ENCODE data around the gene IPPK. TPM values are rescaled to one million over a fixed set of nuclear protein-coding genes. Genes with fewer than 3 reads are reported as not detected.

Gene IPPK
- total and polyA plus RNA-seq, 7 experiments from 2014 or later: 2.8 to 12.8 (median 7.4) TPM

DNA sequence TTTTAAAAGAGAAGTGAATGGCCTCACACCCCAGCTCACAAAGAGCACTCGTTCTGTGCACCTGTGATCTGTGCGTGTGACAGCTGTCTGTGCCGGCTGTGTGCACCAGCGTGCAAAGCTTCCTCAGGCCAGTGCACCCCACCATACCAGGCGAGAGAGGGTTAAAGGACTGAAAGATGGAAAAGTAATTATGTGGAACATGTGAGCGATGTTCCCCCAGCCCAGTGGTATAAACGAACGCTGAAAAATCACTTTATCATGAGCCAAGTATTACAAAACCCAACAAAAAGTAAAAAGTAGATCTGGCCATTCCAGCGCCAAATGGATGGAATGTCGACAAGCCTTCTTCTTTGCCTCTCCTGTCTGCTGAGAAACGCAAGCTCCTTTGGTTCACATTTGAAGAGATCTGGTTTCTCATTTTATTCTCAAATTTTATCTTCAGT lies 53.7 kb downstream of the IPPK start:
- CTCF ChIA-PET: interaction anchor here (1.1 kb wide), 1 partner anchor 481 kb away, joined by 3 read pairs; no protein-coding TSS in a partner anchor
- Histone ChIP-seq H3K27ac (ENCODE audit: low read depth, low read length) (no peak overlapping the region), H3K27me3 (ENCODE audit: control insufficient read depth in 2 of 2, insufficient read depth in 2 of 2, low read length in 2 of 2) (no peaks in the 10 kb centered on the region), H3K4me1 (ENCODE audit: control insufficient read depth in 2 of 2, insufficient read depth in 2 of 2, low read length in 2 of 2) (no peaks in the 10 kb centered on the region), H3K9me3 (ENCODE audit: control insufficient read depth in 2 of 3, low read length in 3 of 3) (no peaks in the 10 kb centered on the region), H3K36me3 (ENCODE audit: control insufficient read depth in 2 of 3, insufficient read depth in 3 of 3, low read length in 3 of 3) (peaks cover 0 to 83% (median 8%) of the 10 kb centered on the region in 3 experiments), H3K4me3 (ENCODE audit: low read length) (no peak overlapping the region)
- Mint-ChIP-seq H3K36me3 (peaks cover 9 to 60% (median 21%) of the 10 kb centered on the region in 5 donors), H3K9me3 (no peaks in the 10 kb centered on the region), H3K4me3 (no peak overlapping the region), H3K27ac (peak overlapping the region in 2 of 9 donors; percentile 22 to 25), H3K27me3 (no peaks in the 10 kb centered on the region), H3K4me1 (no peaks in the 10 kb centered on the region)
- POLR2A ChIA-PET: no interaction called here
- DNase-seq (no peak), ATAC-seq (no peak)
- intact Hi-C loops (cut with micrococcal nuclease): no loop called here

DNA sequence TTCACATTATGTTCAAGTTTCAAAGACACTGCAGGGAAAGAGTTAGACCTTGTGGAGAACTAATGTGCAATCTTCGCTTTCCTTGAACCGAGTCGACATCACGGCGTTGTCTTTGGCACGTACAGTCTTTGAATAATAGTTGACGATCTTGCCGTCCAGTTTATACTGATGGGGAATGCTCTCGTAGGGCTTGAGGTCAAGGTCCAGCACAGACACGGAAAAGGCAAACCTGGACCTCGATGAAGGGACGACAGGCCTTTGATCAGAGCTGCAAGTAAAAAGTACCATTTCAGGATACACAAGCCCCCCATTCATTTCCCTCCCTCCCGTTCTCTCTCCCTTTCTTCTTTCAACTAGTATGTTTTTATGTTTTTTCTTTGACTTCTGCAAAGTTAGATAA lies 54.1 kb downstream of the IPPK start:
- Histone ChIP-seq H3K4me1 (ENCODE audit: control insufficient read depth in 2 of 2, insufficient read depth in 2 of 2, low read length in 2 of 2) (no peaks in the 10 kb centered on the region), H3K27me3 (ENCODE audit: control insufficient read depth in 2 of 2, insufficient read depth in 2 of 2, low read length in 2 of 2) (no peaks in the 10 kb centered on the region), H3K9me3 (ENCODE audit: control insufficient read depth in 2 of 3, low read length in 3 of 3) (no peaks in the 10 kb centered on the region), H3K36me3 (ENCODE audit: control insufficient read depth in 2 of 3, insufficient read depth in 3 of 3, low read length in 3 of 3) (peaks cover 0 to 82% (median 8%) of the 10 kb centered on the region in 3 experiments), H3K27ac (ENCODE audit: low read depth, low read length) (no peak overlapping the region), H3K4me3 (ENCODE audit: low read length) (no peak overlapping the region)
- Mint-ChIP-seq H3K36me3 (peaks cover 12 to 63% (median 21%) of the 10 kb centered on the region in 5 donors), H3K4me3 (no peak overlapping the region), H3K9me3 (no peaks in the 10 kb centered on the region), H3K27me3 (no peaks in the 10 kb centered on the region), H3K4me1 (no peaks in the 10 kb centered on the region), H3K27ac (no peak overlapping the region)
- POLR2A ChIA-PET: no interaction called here
- ATAC-seq (no peak), DNase-seq (no peak)
- intact Hi-C loops (cut with micrococcal nuclease): no loop called here
- CTCF ChIA-PET: no interaction called here

GRCh38 chr9:92614763-92615461 lies 55.0 kb downstream of the IPPK start:
- Mint-ChIP-seq H3K36me3 (peaks cover 12 to 60% (median 21%) of the 10 kb centered on the region in 5 donors), H3K27me3 (no peaks in the 10 kb centered on the region), H3K9me3 (no peaks in the 10 kb centered on the region), H3K27ac (peak overlapping the region in 2 of 9 donors; percentile 18 to 21), H3K4me1 (no peaks in the 10 kb centered on the region), H3K4me3 (no peak overlapping the region)
- no peaks in the 10 kb centered on the region for H3K9me3 ChIP-seq (ENCODE audit: control insufficient read depth in 2 of 3, low read length in 3 of 3)
- POLR2A ChIA-PET: no interaction called here
- H3K4me1 ChIP-seq (ENCODE audit: control insufficient read depth in 2 of 2, insufficient read depth in 2 of 2, low read length in 2 of 2): no peaks in the 10 kb centered on the region
- no peaks in the 10 kb centered on the region for H3K27me3 ChIP-seq (ENCODE audit: control insufficient read depth in 2 of 2, insufficient read depth in 2 of 2, low read length in 2 of 2)
- peaks cover 0 to 78% (median 8%) of the 10 kb centered on the region in 3 experiments for H3K36me3 ChIP-seq (ENCODE audit: control insufficient read depth in 2 of 3, insufficient read depth in 3 of 3, low read length in 3 of 3)
- intact Hi-C loops (cut with micrococcal nuclease): no loop called here
- ATAC-seq (no peak), DNase-seq (no peak)
- CTCF ChIA-PET: no interaction called here
- H3K27ac ChIP-seq (ENCODE audit: low read depth, low read length): no peak overlapping the region
- no peak overlapping the region for H3K4me3 ChIP-seq (ENCODE audit: low read length)

GRCh38 chr9:92614123-92614510 lies 55.8 kb downstream of the IPPK start:
- H3K9me3 Mint-ChIP-seq: no peaks in the 10 kb centered on the region
- Histone ChIP-seq H3K36me3 (ENCODE audit: control insufficient read depth in 2 of 3, insufficient read depth in 3 of 3, low read length in 3 of 3) (peaks cover 0 to 70% (median 8%) of the 10 kb centered on the region in 3 experiments), H3K4me1 (ENCODE audit: control insufficient read depth in 2 of 2, insufficient read depth in 2 of 2, low read length in 2 of 2) (no peaks in the 10 kb centered on the region), H3K4me3 (ENCODE audit: low read length) (no peak overlapping the region), H3K27me3 (ENCODE audit: control insufficient read depth in 2 of 2, insufficient read depth in 2 of 2, low read length in 2 of 2) (no peaks in the 10 kb centered on the region), H3K9me3 (ENCODE audit: control insufficient read depth in 2 of 3, low read length in 3 of 3) (no peaks in the 10 kb centered on the region), H3K27ac (ENCODE audit: low read depth, low read length) (no peak overlapping the region)
- no peak for DNase-seq
- no peak for ATAC-seq
- H3K27me3 Mint-ChIP-seq: no peaks in the 10 kb centered on the region
- intact Hi-C loops (cut with micrococcal nuclease): no loop called here
- no peaks in the 10 kb centered on the region for H3K4me1 Mint-ChIP-seq
- CTCF ChIA-PET: no interaction called here
- H3K27ac Mint-ChIP-seq: no peak overlapping the region
- H3K36me3 Mint-ChIP-seq: peaks cover 12 to 58% (median 21%) of the 10 kb centered on the region in 5 donors
- POLR2A ChIA-PET: no interaction called here
- no peak overlapping the region for H3K4me3 Mint-ChIP-seq

GRCh38 chr9:92613268-92614122 lies 56.4 kb downstream of the IPPK start:
- Mint-ChIP-seq H3K9me3 (no peaks in the 10 kb centered on the region), H3K27ac (no peak overlapping the region), H3K4me1 (no peaks in the 10 kb centered on the region), H3K4me3 (no peak overlapping the region), H3K36me3 (peaks cover 12 to 52% (median 21%) of the 10 kb centered on the region in 5 donors), H3K27me3 (no peaks in the 10 kb centered on the region)
- ATAC-seq (no peak), DNase-seq (no peak)
- no peak overlapping the region for H3K27ac ChIP-seq (ENCODE audit: low read depth, low read length)
- no peaks in the 10 kb centered on the region for H3K27me3 ChIP-seq (ENCODE audit: control insufficient read depth in 2 of 2, insufficient read depth in 2 of 2, low read length in 2 of 2)
- no peak overlapping the region for H3K4me3 ChIP-seq (ENCODE audit: low read length)
- ChIA-PET POLR2A (no interaction called here), CTCF (no interaction called here)
- H3K9me3 ChIP-seq (ENCODE audit: control insufficient read depth in 2 of 3, low read length in 3 of 3): no peaks in the 10 kb centered on the region
- no peaks in the 10 kb centered on the region for H3K4me1 ChIP-seq (ENCODE audit: control insufficient read depth in 2 of 2, insufficient read depth in 2 of 2, low read length in 2 of 2)
- intact Hi-C loops (cut with micrococcal nuclease): no loop called here
- peaks cover 0 to 64% (median 8%) of the 10 kb centered on the region in 3 experiments for H3K36me3 ChIP-seq (ENCODE audit: control insufficient read depth in 2 of 3, insufficient read depth in 3 of 3, low read length in 3 of 3)

DNA sequence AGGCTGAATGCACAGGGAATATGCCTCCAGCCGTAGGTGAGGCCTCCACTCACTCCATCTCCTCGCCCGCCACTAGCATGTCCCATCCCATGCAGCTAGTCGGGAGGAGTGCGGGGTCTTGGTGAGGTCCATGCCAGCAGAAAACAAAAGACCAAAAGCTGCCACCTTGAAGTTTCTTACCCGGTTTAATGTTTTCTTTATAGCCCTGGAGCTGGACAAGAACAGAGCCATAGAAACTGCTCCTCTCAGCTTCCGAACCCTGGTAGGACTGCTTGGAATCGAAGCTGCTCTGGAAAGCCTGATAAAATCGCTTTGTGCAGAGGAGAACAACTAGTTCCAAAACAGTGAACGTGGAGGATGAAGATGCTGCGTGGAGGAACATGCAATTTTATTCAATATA lies 57.1 kb downstream of the IPPK start:
- intact Hi-C loops (cut with micrococcal nuclease): no loop called here
- ChIA-PET POLR2A (no interaction called here), CTCF (no interaction called here)
- H3K4me1 ChIP-seq (ENCODE audit: control insufficient read depth in 2 of 2, insufficient read depth in 2 of 2, low read length in 2 of 2): no peaks in the 10 kb centered on the region
- Mint-ChIP-seq H3K4me3 (no peak overlapping the region), H3K27me3 (no peaks in the 10 kb centered on the region), H3K4me1 (no peaks in the 10 kb centered on the region), H3K9me3 (no peaks in the 10 kb centered on the region), H3K27ac (no peak overlapping the region), H3K36me3 (peaks cover 12 to 52% (median 21%) of the 10 kb centered on the region in 5 donors)
- no peaks in the 10 kb centered on the region for H3K9me3 ChIP-seq (ENCODE audit: control insufficient read depth in 2 of 3, low read length in 3 of 3)
- H3K4me3 ChIP-seq (ENCODE audit: low read length): no peak overlapping the region
- no peak for DNase-seq
- no peak overlapping the region for H3K27ac ChIP-seq (ENCODE audit: low read depth, low read length)
- no peaks in the 10 kb centered on the region for H3K27me3 ChIP-seq (ENCODE audit: control insufficient read depth in 2 of 2, insufficient read depth in 2 of 2, low read length in 2 of 2)
- ATAC-seq: no peak
- peaks cover 0 to 57% (median 8%) of the 10 kb centered on the region in 3 experiments for H3K36me3 ChIP-seq (ENCODE audit: control insufficient read depth in 2 of 3, insufficient read depth in 3 of 3, low read length in 3 of 3)

Data from naive thymus-derived CD4-positive, alpha-beta T cell (primary cell).